ELR (cell line): ENCODE measurements around the gene EIF4A2.
"Not testable (repeated sequence)": the region's sequence is repeated elsewhere in the genome, so short reads cannot be mapped to it uniquely, and the experiment has no call there.

Experiments
- DNase-seq: peaks from one replicate; pipeline ENCODE4 v3.0.0-alpha.2; 2015; ENCODE audit warnings: low read depth

Gene EIF4A2

DNA sequence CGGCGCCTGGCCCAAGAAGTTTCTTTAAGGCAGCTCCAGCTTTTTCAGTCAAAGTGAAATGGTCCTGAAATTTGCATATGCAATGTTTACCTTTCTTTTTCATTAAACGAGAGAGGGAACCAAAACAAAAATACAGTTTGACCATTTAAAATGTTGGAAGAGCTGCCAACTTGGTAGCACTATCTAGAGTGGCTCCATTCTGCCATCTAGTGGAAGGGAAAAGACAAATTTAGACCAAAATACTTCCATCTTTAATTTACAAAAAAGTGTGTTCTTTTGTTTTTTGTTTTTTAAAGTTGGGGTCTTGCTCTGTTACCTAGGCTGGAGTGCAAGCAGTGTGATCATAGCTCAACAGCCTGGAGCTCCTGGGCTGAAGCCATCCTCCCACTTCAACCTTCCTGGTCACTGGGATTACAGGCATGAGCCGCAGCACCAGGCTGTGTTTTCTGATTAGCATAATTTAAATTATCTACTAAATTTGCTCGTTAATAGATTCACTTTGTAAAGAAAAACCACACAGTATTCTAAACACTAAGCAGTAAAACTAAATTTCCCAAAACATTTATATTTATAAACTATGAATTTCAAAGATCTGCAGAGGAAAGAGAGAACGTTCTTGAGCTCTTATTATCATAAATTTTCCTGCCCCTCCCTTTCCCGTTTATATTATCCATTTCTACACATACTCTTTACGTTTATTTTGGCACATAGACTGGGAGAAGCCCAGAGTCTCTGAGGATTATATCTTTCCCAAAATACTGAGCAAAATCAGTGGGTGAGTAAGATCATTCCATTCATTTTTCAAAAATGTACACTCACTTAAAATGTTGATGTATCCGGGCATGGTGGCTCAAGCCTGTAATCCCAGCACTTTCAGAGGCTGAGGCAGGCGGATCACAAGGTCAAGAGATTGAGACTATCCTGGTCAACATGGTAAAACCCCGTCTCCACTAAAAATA lies 38.3 kb downstream of the EIF4A2 start:
- peak; percentile 76 for DNase-seq

GRCh38 chr3:186822388-186822759 lies 39.0 kb downstream of the EIF4A2 start:
- DNase-seq, result not testable (repeated sequence)

DNA sequence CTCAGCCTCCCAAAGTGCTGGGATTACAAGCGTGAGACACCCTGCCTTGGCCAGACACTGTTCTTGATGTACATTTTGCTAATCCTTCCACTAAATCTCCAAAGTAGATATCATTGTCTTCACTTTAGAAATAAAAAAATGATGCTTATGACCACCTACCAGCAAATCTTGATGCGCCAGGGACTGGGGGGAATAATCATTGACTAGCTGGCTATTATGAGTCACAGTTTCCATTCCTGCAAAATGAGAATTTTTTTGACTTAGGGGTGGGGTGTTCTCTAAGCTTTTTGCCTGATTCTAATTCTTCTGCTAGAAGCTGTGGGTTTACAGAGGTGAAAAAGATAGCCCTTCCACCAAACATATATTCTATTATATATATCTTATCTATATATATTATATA lies 40.0 kb downstream of the EIF4A2 start:
- DNase-seq, result peak; percentile 60

DNA sequence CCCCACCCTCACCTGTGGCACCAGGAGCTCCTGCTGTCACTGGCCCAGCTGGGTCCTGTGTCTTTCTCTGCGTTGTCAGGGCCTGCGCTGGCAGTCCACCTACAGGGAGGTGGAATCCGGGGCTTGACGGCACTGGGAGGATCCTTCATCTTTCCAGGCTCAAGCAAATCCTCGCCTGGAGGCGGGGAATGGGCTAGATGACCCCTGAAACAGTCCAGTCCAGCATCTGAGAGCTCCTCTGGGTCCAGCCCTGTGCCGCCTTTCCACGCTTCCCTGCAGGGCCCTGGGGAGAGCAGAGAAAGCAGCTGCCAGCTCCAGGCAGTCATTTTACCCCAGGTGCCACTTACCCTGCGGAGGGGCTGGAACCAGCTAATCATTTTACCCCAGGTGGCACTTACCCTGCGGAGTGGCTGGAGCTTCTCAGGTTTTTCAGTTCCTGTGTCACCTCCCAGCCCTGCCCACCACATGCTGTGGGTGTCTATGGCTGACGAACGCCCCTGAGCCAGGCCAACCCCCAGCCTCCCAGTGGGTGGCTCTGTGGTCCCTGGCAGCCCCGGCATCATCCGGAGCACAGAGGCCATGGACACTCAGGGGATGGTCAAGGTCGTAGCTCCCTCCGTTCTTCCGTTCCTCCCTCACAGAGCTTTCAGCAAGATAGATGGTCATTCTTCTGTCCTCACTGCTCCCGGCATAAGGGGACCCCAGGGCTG lies 41.2 kb downstream of the EIF4A2 start:
- DNase-seq, result no peak

DNA sequence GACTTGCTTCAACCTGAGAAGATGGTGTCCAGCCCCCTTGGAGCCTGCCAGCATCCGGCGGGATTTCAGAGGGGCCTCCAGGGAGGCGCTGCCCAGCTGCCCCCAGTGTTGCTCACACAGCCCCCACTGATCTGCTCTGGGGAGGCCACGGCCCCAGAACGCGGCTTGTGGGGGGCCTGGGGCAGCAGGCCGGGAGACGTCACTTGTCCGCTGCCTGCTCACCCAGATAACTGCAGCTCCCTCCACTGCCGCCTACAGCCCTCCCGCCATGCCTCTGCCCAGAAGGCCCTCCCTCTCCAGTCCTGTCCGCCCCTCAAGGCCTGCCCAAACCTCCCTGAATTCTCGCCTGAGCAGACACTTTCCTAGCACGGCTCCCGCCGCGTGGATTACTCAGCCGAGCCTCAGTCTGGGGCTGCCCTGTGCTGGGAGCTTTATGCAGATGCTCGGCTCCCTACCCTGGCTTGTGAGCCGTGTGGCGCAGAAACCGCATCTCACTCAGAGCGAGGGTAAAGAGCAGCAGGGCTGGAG lies 42.0 kb downstream of the EIF4A2 start:
- DNase-seq, result peak; percentile 78

DNA sequence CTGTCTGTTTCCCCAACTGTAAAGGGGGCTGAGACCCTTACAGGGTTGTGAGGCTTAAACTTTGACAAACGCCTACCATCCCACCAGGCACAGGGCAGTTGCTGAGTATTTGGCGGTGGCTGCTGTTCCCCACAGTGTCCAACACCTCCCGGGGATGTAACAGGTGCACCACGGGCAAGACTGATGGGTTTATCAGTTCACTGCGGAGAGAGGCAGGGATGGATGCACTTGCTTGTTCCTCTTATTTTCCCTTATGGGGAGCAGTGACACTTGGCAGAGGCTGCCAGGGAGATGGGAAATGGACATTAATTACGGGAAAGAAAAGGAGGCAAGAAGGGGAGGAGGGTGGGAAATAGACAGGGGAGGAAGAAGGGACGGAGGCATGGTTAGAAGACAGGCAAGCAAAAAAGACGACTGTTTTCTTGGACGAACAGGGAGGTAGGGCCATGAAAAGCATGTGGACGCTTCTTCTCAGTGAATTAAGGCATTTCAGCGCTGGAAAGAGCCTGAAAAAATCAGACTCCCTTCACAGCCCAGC lies 42.6 kb downstream of the EIF4A2 start:
- no peak for DNase-seq

GRCh38 chr3:186826410-186826975 lies 43.1 kb downstream of the EIF4A2 start:
- no peak for DNase-seq

DNA sequence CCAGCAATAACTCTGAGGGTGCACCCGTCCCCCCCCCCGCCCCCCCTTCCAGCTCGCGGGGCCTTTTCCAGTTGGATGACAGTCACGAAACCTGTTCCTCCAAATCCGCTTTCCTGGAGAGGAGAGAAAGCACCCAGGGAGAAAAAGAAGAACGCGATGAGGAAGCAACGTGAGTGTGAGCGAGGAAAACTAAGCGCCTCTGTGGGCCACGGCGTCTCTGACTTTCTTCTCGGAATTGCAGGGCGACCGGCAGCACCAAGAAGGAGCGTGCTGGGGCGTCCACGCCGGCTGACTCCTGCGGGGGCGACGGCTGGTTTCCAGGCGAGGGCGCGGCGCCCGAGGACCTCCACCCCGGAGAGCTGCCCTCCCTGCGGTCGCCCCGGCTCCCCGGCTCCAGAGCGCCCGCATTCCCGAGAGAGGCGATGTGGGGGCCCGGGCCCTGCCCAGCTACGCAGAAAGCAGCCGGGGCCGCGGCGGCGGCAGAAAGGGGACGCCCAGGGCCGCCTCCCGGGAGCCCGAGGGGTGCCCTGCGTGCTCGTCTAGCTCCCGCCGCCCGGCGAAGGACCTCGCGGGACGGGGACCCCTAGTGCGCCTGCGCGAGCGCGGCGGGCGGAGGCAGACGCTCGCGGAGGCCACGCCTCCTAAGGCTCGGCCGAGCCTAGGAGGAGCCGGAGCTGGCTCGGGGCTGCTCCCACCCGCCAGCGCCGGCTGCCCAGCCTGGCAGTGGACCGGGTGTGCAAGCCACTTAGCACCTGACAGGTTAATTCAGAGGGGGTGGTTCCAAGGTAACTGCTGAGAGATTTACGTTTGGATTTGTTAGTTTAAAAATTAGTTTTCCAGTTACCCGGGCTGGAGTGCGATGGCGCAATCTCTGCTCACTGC lies 43.8 kb downstream of the EIF4A2 start:
- peak; percentile 86 for DNase-seq

DNA sequence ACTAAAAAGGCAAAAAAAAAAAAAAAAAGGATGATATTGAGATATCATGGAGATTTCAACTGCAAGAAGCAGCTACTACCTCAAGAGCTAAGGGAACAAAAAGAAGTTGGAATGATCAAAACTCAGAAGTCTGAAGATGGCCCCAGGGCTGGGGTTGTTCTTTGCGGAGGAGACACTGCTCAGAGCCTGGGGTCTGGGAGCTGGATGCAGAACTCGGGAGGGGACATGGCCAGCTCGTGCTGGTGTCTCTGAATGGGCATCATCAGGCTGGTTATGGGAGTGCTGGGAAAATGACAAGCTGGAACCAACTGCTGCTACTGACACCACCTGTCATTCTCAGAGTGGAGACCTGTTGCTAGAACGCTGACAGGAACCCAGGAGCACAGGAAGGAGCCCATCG lies 45.0 kb downstream of the EIF4A2 start:
- no peak for DNase-seq

DNA sequence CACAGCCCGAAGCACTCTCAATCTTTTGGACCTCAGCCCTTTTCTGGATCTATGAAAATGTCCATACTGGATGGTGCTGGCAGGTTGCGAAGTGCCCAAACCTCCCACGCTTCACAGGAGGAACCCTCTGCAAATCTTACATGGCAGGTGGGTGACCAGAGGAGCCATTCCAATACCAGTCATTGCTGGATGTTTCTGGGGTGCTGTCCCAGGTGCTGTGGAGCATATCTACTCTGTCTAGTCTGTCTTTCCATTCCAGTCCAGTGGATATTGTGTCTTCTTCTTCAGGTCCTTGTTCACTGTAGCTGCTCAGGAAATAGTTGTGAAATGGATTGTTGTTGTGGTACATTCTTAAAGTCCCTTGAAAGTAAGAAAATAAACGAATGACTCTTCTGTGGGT lies 48.4 kb downstream of the EIF4A2 start:
- no peak for DNase-seq

DNA sequence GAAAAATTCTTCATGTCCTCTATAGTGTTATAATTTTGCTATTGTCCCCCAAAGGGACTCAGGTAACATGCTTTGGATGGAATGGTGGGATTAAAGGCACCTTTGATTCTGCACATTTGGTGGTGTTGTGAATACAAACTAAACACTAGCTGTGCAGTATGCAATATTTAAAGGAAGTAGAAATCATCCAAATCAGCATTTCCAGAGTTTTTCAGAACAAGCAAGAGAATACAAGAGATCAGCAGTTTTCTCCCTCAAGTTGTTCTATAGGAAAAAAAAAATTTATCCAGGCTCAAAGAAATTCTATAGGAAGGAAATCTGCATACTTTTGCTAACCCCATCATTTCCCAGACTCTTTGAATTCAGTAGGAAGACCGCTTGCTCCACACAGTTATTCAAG lies 48.9 kb downstream of the EIF4A2 start:
- no peak for DNase-seq
